LNCaP clone FGC (cell line): Measurements from ENCODE around the gene NOP14.

Experiments used
- DNase-seq: peaks from one replicate; pipeline ENCODE4 v3.0.0-alpha.2; 2011; ENCODE audit warnings: low read depth
- H3K4me3 ChIP-seq: 2 replicates; pipeline ENCODE4 v1.5.1; 2011; ENCODE audit warnings: mild to moderate bottlenecking, low read depth, low read length, control low read depth
- CTCF ChIP-seq: IDR thresholded peaks from 2 replicates; pipeline ENCODE4 v1.5.1; 2012; ENCODE audit warnings: mild to moderate bottlenecking; ENCODE audit not compliant: control insufficient read depth, insufficient read depth; ENCODE audit errors: extremely low read depth

NOP14 gene

GRCh38 chr4:2898001-2898400, 65.2 kb downstream of the NOP14 start:
- TF ChIP-seq CTCF, result no peak
- H3K4me3 ChIP-seq, result no peak overlapping the region
- no peak for DNase-seq

- H3K4me3 ChIP-seq, result no peak overlapping the region; the same call in 1 of the 2 replicates
- no peak for DNase-seq
- no peak for TF ChIP-seq CTCF
These were observed 69.4 kb downstream of the NOP14 start for GRCh38 chr4:2893772-2894171.

- TF ChIP-seq CTCF, result no peak
- no peak for DNase-seq
- H3K4me3 ChIP-seq, result no peak overlapping the region
These were observed 71.9 kb downstream of the NOP14 start for GRCh38 chr4:2891294-2891693.

GRCh38 chr4:2888886-2889285, 74.3 kb downstream of the NOP14 start:
- no peak for DNase-seq
- H3K4me3 ChIP-seq, result no peak overlapping the region
- no peak for TF ChIP-seq CTCF
